GM19238 (cell line): ENCODE measurements around the gene ATRNL1.
"Not testable (repeated sequence)": the region's sequence is repeated elsewhere in the genome, so short reads cannot be mapped to it uniquely, and the experiment has no call there.

Source experiments
- DNase-seq: peaks from one replicate; pipeline ENCODE4 v3.0.0; 2011; ENCODE audit warnings: low spot score; ENCODE audit not compliant: insufficient read length

Gene ATRNL1

GRCh38 chr10:115405838-115406237 is 312.7 kb downstream of the ATRNL1 start:
- DNase-seq: not testable (repeated sequence)

GRCh38 chr10:115409347-115409746 is 316.2 kb downstream of the ATRNL1 start:
- no peak for DNase-seq

GRCh38 chr10:115417585-115418265 is 324.6 kb downstream of the ATRNL1 start:
- DNase-seq: peak; percentile 13

- no peak for DNase-seq
These were observed 329.5 kb downstream of the ATRNL1 start for GRCh38 chr10:115422624-115423023.

GRCh38 chr10:115427611-115428010 is 334.4 kb downstream of the ATRNL1 start:
- DNase-seq: no peak

GRCh38 chr10:115432188-115432819 is 339.1 kb downstream of the ATRNL1 start:
- DNase-seq: no peak

GRCh38 chr10:115436999-115437398 is 343.8 kb downstream of the ATRNL1 start:
- no peak for DNase-seq

- no peak for DNase-seq
These were observed 348.9 kb downstream of the ATRNL1 start for GRCh38 chr10:115441907-115442545.

GRCh38 chr10:115456812-115457211 is 363.6 kb downstream of the ATRNL1 start:
- no peak for DNase-seq

- no peak for DNase-seq
These were observed 390.1 kb downstream of the ATRNL1 start for GRCh38 chr10:115483294-115483693.

- DNase-seq: no peak
These were observed 398.5 kb downstream of the ATRNL1 start for GRCh38 chr10:115491526-115492140.

GRCh38 chr10:115503546-115503945 is 410.4 kb downstream of the ATRNL1 start:
- no peak for DNase-seq

- no peak for DNase-seq
These were observed 421.7 kb downstream of the ATRNL1 start for GRCh38 chr10:115514895-115515294.

- no peak for DNase-seq
These were observed 432.0 kb downstream of the ATRNL1 start for GRCh38 chr10:115525141-115525540.

- DNase-seq: not testable (repeated sequence)
These were observed 434.5 kb downstream of the ATRNL1 start for GRCh38 chr10:115527682-115528081.

GRCh38 chr10:115536401-115536800 is 443.2 kb downstream of the ATRNL1 start:
- not testable (repeated sequence) for DNase-seq

GRCh38 chr10:115539142-115539762 is 446.1 kb downstream of the ATRNL1 start:
- DNase-seq: no peak

- DNase-seq: no peak
These were observed 462.8 kb downstream of the ATRNL1 start for GRCh38 chr10:115555887-115556402.

- no peak for DNase-seq
These were observed 465.1 kb downstream of the ATRNL1 start for GRCh38 chr10:115558252-115558651.

GRCh38 chr10:115566867-115567266 is 473.7 kb downstream of the ATRNL1 start:
- DNase-seq: no peak

GRCh38 chr10:115572740-115573455 is 479.7 kb downstream of the ATRNL1 start:
- DNase-seq: no peak
